ENCODE results near the gene CLDN20.

The CLDN20 gene

GRCh38 chr6:155234687-155235086, 29.1 kb upstream of the CLDN20 start:
- H3K4me1 Mint-ChIP-seq: no peaks in the 10 kb centered on the region
- H3K27ac Mint-ChIP-seq: peak overlapping the region in 1 of 2 donors; percentile 22
- DNase-seq (no peak), ATAC-seq (no peak)
- H3K4me3 Mint-ChIP-seq: no peak overlapping the region
- H3K9me3 Mint-ChIP-seq: peaks cover 21 to 38% of the 10 kb centered on the region in 2 donors
- H3K27me3 Mint-ChIP-seq: peaks cover 30% of the 10 kb centered on the region

- DNase-seq (no peak), ATAC-seq (no peak)
- Mint-ChIP-seq H3K27me3 (peaks cover 30% of the 10 kb centered on the region), H3K4me1 (no peaks in the 10 kb centered on the region), H3K9me3 (peaks cover 18 to 38% of the 10 kb centered on the region in 2 donors), H3K4me3 (no peak overlapping the region), H3K27ac (no peak overlapping the region)
Observed at GRCh38 chr6:155235087-155235486, 28.7 kb upstream of the CLDN20 start.

GRCh38 chr6:155237613-155238012, 26.2 kb upstream of the CLDN20 start:
- Mint-ChIP-seq H3K4me3 (no peak overlapping the region), H3K4me1 (no peaks in the 10 kb centered on the region), H3K27me3 (peaks cover 23% of the 10 kb centered on the region), H3K27ac (no peak overlapping the region), H3K9me3 (peaks cover 15 to 42% of the 10 kb centered on the region in 2 donors)
- DNase-seq (no peak), ATAC-seq (no peak)

GRCh38 chr6:155240905-155241600, 22.8 kb upstream of the CLDN20 start:
- no peak overlapping the region for H3K27ac Mint-ChIP-seq
- H3K4me1 Mint-ChIP-seq: no peaks in the 10 kb centered on the region
- H3K27me3 Mint-ChIP-seq: peaks cover 10% of the 10 kb centered on the region
- ATAC-seq (no peak), DNase-seq (no peak)
- H3K4me3 Mint-ChIP-seq: no peak overlapping the region
- H3K9me3 Mint-ChIP-seq: peaks cover 15 to 42% of the 10 kb centered on the region in 2 donors

GRCh38 chr6:155241966-155242365, 21.8 kb upstream of the CLDN20 start:
- Mint-ChIP-seq H3K4me3 (no peak overlapping the region), H3K9me3 (peaks cover 15 to 39% of the 10 kb centered on the region in 2 donors), H3K27ac (no peak overlapping the region), H3K4me1 (no peaks in the 10 kb centered on the region), H3K27me3 (peaks cover 10% of the 10 kb centered on the region)
- ATAC-seq: no peak
- no peak for DNase-seq

- Mint-ChIP-seq H3K4me1 (no peaks in the 10 kb centered on the region), H3K27ac (no peak overlapping the region), H3K4me3 (no peak overlapping the region), H3K27me3 (no peaks in the 10 kb centered on the region), H3K9me3 (peaks cover 0 to 15% of the 10 kb centered on the region in 2 donors)
- ATAC-seq (no peak), DNase-seq (no peak)
Observed at GRCh38 chr6:155244434-155244833, 19.4 kb upstream of the CLDN20 start.

- H3K27ac Mint-ChIP-seq: peak overlapping the region in 1 of 2 donors; percentile 89
- no peak overlapping the region for H3K4me3 Mint-ChIP-seq
- no peak for ATAC-seq
- peaks cover 0 to 7% of the 10 kb centered on the region in 2 donors for H3K9me3 Mint-ChIP-seq
- DNase-seq: no peak
- H3K4me1 Mint-ChIP-seq: no peaks in the 10 kb centered on the region
- no peaks in the 10 kb centered on the region for H3K27me3 Mint-ChIP-seq
Observed at GRCh38 chr6:155245193-155245592, 18.6 kb upstream of the CLDN20 start.

- H3K27ac Mint-ChIP-seq: no peak overlapping the region
- no peaks in the 10 kb centered on the region for H3K4me1 Mint-ChIP-seq
- no peak overlapping the region for H3K4me3 Mint-ChIP-seq
- no peaks in the 10 kb centered on the region for H3K27me3 Mint-ChIP-seq
- ATAC-seq (no peak), DNase-seq (no peak)
- H3K9me3 Mint-ChIP-seq: peaks cover 0 to under 1% of the 10 kb centered on the region in 2 donors
Observed at GRCh38 chr6:155245831-155246230, 18.0 kb upstream of the CLDN20 start.

GRCh38 chr6:155246825-155247224, 17.0 kb upstream of the CLDN20 start:
- Mint-ChIP-seq H3K27me3 (no peaks in the 10 kb centered on the region), H3K27ac (no peak overlapping the region), H3K9me3 (no peaks in the 10 kb centered on the region), H3K4me1 (no peaks in the 10 kb centered on the region), H3K4me3 (no peak overlapping the region)
- ATAC-seq: no peak
- DNase-seq: no peak

- Mint-ChIP-seq H3K27ac (peak overlapping the region in 1 of 2 donors; percentile 27), H3K4me1 (no peaks in the 10 kb centered on the region)
- DNase-seq: no peak
Observed at GRCh38 chr6:155247618-155248007, 16.2 kb upstream of the CLDN20 start.

GRCh38 chr6:155248008-155249001, 15.5 kb upstream of the CLDN20 start:
- DNase-seq (peak in 1 of 2 donors; percentile 19), ATAC-seq (no peak)
- Mint-ChIP-seq H3K27ac (peak overlapping the region in 1 of 2 donors; percentile 27), H3K9me3 (no peaks in the 10 kb centered on the region), H3K27me3 (no peaks in the 10 kb centered on the region), H3K4me3 (no peak overlapping the region), H3K4me1 (no peaks in the 10 kb centered on the region)

More at GRCh38 chr6:155247618-155248007, 16.2 kb upstream of the CLDN20 start:
- H3K4me3 Mint-ChIP-seq: no peak overlapping the region
- no peaks in the 10 kb centered on the region for H3K27me3 Mint-ChIP-seq
- no peak for ATAC-seq
- H3K9me3 Mint-ChIP-seq: no peaks in the 10 kb centered on the region

GRCh38 chr6:155250701-155251381, 13.0 kb upstream of the CLDN20 start:
- H3K4me1 Mint-ChIP-seq: peaks cover 5% of the 10 kb centered on the region
- no peaks in the 10 kb centered on the region for H3K27me3 Mint-ChIP-seq
- no peak overlapping the region for H3K4me3 Mint-ChIP-seq
- no peak overlapping the region for H3K27ac Mint-ChIP-seq
- DNase-seq (no peak), ATAC-seq (no peak)
- no peaks in the 10 kb centered on the region for H3K9me3 Mint-ChIP-seq

- Mint-ChIP-seq H3K4me3 (no peak overlapping the region), H3K27me3 (no peaks in the 10 kb centered on the region), H3K27ac (no peak overlapping the region), H3K9me3 (no peaks in the 10 kb centered on the region), H3K4me1 (peaks cover 5% of the 10 kb centered on the region)
- DNase-seq: no peak
- no peak for ATAC-seq
Observed at GRCh38 chr6:155252581-155252980, 11.2 kb upstream of the CLDN20 start.

- Mint-ChIP-seq H3K4me3 (no peak overlapping the region), H3K27me3 (no peaks in the 10 kb centered on the region), H3K4me1 (peaks cover 5% of the 10 kb centered on the region), H3K27ac (peak overlapping the region; percentile 46 to 54), H3K9me3 (no peaks in the 10 kb centered on the region)
- DNase-seq: no peak
- no peak for ATAC-seq
Observed at GRCh38 chr6:155253337-155253736, 10.5 kb upstream of the CLDN20 start.

GRCh38 chr6:155254139-155254538, 9.7 kb upstream of the CLDN20 start:
- Mint-ChIP-seq H3K9me3 (no peaks in the 10 kb centered on the region), H3K27me3 (no peaks in the 10 kb centered on the region), H3K4me3 (no peak overlapping the region), H3K4me1 (peaks cover 5% of the 10 kb centered on the region), H3K27ac (peak overlapping the region in 1 of 2 donors; percentile 71)
- no peak for ATAC-seq
- no peak for DNase-seq

All from stimulated activated naive CD8-positive, alpha-beta T cell treated with anti-CD3 and anti-CD28 coated beads, Interleukin-15, amount 100 ng/mL, for 72 hours (primary cell).